Tongue (tissue), 2 donors: Measurements from ENCODE around the gene CPT2. TPM values are rescaled to one million over a fixed set of nuclear protein-coding genes. Genes with fewer than 3 reads are reported as not detected.
A peak's percentile ranks its signal among the peaks of the same experiment; 100 is the strongest.

Experiments
- DNase-seq: peaks from one replicate; pipeline ENCODE4 v3.0.0-alpha.2; 2015
- total RNA-seq: library from RNA; depleted of rRNA; stranded (reverse); fragments of >200 nt; gene quantifications from one replicate; pipeline ENCODE4 v1.2.3, GENCODE V29; 2014

CPT2 gene
- 20.6 TPM for total RNA-seq

GRCh38 chr1:53196485-53197290 lies at the start of gene CPT2:
CPT2 (plus strand) TSS chr1:53196824; CDS start chr1:53196944, 120 bp downstream.
- peak; percentile 97 for DNase-seq

- DNase-seq: no peak
These were observed 49.5 kb upstream of the CPT2 start for GRCh38 chr1:53147174-53147573.

GRCh38 chr1:53148123-53148522 lies 48.5 kb upstream of the CPT2 start:
- no peak for DNase-seq

- no peak for DNase-seq
These were observed 42.9 kb upstream of the CPT2 start for GRCh38 chr1:53153752-53154151.

- no peak for DNase-seq
These were observed 41.7 kb upstream of the CPT2 start for GRCh38 chr1:53154859-53155438.

- DNase-seq: no peak
These were observed 41.1 kb upstream of the CPT2 start for GRCh38 chr1:53155534-53155933.

GRCh38 chr1:53155945-53156344 lies 40.7 kb upstream of the CPT2 start:
- no peak for DNase-seq

- no peak for DNase-seq
These were observed 39.8 kb upstream of the CPT2 start for GRCh38 chr1:53156783-53157182.

- no peak for DNase-seq
These were observed 37.7 kb upstream of the CPT2 start for GRCh38 chr1:53158900-53159299.

GRCh38 chr1:53160924-53161378 lies 35.7 kb upstream of the CPT2 start:
- no peak for DNase-seq

GRCh38 chr1:53162621-53163020 lies 34.0 kb upstream of the CPT2 start:
- no peak for DNase-seq

- no peak for DNase-seq
These were observed 33.3 kb upstream of the CPT2 start for GRCh38 chr1:53163291-53163768.

- DNase-seq: no peak
These were observed 31.1 kb upstream of the CPT2 start for GRCh38 chr1:53165408-53165961.

GRCh38 chr1:53166366-53166765 lies 30.3 kb upstream of the CPT2 start:
- DNase-seq: no peak

- peak; percentile 45 for DNase-seq
These were observed 29.7 kb upstream of the CPT2 start for GRCh38 chr1:53166912-53167311.

- DNase-seq: peak; percentile 15
These were observed 24.0 kb upstream of the CPT2 start for GRCh38 chr1:53172426-53173128.

GRCh38 chr1:53174971-53175913 lies 21.4 kb upstream of the CPT2 start:
- no peak for DNase-seq

GRCh38 chr1:53176452-53177208 lies 20.0 kb upstream of the CPT2 start:
- peak; percentile 90 for DNase-seq

GRCh38 chr1:53180226-53180625 lies 16.4 kb upstream of the CPT2 start:
- DNase-seq: no peak

GRCh38 chr1:53180951-53181350 lies 15.7 kb upstream of the CPT2 start:
- no peak for DNase-seq

GRCh38 chr1:53182111-53182593 lies 14.5 kb upstream of the CPT2 start:
- peak; percentile 92 for DNase-seq
